PFSK-1 (cell line): ENCODE data around the gene CDT1.

Experiments
- POLR2AphosphoS5 ChIP-seq: IDR thresholded peaks from 2 replicates; pipeline ENCODE4 v1.6.1; 2012; ENCODE audit warnings: low read depth, mild to moderate bottlenecking, control low read depth, low read length, moderate library complexity
- TAF1 ChIP-seq: IDR thresholded peaks from 2 replicates; pipeline ENCODE4 v1.6.1; 2012; ENCODE audit warnings: low read length, control low read depth, borderline replicate concordance; ENCODE audit not compliant: insufficient read depth
- TF ChIP-seq, protein P1 (sequence below), 2 experiments: IDR thresholded peaks; 2 replicates each; pipeline versions ENCODE4 v1.6.1 to v1.8.0; 2011 to 2012; ENCODE audit warnings: low read depth in 2 of 2, low read length in 2 of 2, control low read depth in 1 of 2, inconsistent platforms in 1 of 2, mild to moderate bottlenecking in 1 of 2, moderate library complexity in 1 of 2; ENCODE audit not compliant: insufficient read depth in 1 of 2

DNA sequence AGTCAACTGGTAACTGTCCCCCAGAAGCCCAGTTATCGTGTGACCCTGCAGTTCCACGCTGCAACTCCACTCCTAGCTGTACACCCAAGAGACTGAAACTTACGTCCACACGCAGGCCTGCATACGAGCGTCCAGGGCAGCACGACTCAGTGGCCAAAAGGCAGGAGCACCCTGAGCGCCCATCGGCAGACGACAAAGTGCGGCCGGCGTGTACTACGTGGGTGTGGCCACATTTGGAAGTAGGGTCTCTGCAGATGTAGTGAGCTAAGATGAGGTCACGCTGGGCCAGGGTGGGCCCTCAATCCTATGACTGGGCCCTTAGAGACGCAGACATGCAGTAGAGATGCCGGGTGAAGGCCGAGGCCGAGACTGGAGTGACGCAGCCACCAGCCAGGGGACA is 39.7 kb downstream of the CDT1 start:
- no peak for TF ChIP-seq POLR2AphosphoS5
- TF ChIP-seq, protein P1, sequence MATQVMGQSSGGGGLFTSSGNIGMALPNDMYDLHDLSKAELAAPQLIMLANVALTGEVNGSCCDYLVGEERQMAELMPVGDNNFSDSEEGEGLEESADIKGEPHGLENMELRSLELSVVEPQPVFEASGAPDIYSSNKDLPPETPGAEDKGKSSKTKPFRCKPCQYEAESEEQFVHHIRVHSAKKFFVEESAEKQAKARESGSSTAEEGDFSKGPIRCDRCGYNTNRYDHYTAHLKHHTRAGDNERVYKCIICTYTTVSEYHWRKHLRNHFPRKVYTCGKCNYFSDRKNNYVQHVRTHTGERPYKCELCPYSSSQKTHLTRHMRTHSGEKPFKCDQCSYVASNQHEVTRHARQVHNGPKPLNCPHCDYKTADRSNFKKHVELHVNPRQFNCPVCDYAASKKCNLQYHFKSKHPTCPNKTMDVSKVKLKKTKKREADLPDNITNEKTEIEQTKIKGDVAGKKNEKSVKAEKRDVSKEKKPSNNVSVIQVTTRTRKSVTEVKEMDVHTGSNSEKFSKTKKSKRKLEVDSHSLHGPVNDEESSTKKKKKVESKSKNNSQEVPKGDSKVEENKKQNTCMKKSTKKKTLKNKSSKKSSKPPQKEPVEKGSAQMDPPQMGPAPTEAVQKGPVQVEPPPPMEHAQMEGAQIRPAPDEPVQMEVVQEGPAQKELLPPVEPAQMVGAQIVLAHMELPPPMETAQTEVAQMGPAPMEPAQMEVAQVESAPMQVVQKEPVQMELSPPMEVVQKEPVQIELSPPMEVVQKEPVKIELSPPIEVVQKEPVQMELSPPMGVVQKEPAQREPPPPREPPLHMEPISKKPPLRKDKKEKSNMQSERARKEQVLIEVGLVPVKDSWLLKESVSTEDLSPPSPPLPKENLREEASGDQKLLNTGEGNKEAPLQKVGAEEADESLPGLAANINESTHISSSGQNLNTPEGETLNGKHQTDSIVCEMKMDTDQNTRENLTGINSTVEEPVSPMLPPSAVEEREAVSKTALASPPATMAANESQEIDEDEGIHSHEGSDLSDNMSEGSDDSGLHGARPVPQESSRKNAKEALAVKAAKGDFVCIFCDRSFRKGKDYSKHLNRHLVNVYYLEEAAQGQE (IDR thresholded peaks at IDR 0.05; ENCODE audit: insufficient read depth in 1 of 2, low read depth in 2 of 2, low read length in 2 of 2): no peak
- no peak for TF ChIP-seq TAF1
